Raji (cell line): ENCODE data around the gene SLC12A9.

ENCODE experiments used
- POLR2A ChIP-seq: IDR thresholded peaks from 2 replicates; pipeline ENCODE4 v1.6.1; 2011; ENCODE audit warnings: low read depth, low read length, control low read depth; ENCODE audit not compliant: insufficient read depth

SLC12A9 gene

DNA sequence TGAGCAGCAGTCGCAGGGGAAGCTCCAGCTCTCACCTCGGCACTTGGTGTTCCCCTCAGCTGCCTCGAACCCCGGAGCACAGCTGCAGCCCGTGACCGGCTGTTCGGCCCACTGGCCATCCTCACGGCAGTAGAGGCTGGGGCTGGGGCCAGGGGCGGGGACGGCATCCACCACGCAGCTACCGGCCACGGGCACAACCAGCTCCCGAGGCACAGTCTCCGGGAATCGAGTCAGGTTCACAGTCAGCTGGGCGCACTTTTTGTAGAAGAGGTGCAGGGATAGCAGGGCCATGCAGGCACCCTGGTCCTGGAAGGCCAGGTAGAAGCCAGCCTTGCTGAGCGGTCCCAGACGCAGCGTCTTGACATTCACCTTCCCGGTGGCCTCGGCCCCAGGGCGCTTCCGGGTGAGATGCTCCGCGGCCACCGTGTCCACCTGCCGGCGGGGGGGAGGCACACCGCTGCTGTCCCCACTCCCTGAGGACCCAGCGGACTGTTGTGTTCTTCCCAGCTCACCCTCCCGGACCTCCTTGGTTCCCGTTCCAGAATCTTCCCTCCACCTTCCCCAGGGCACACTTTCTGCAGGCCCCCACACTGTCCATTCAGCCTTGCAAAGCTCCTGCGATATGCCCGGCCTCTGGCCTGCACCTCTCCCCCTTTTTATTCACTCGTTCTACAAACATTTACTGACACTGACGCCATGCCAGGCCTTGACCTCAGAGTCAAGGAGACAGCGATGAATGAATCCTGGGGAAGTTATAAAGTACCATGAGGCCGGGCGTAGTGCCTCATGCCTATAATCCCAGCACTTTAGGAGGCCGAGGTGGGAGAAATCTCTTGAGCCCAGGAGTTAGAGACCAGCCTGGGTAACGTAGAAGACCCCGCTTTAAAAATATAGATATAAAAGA is 30.0 kb upstream of the SLC12A9 start:
- no peak for TF ChIP-seq POLR2A

- no peak for TF ChIP-seq POLR2A
Measured at GRCh38 chr7:100823140-100823525, 29.4 kb upstream of the SLC12A9 start.

GRCh38 chr7:100823534-100823933 is 29.0 kb upstream of the SLC12A9 start:
- no peak for TF ChIP-seq POLR2A

GRCh38 chr7:100824499-100825214 is 27.9 kb upstream of the SLC12A9 start:
- no peak for TF ChIP-seq POLR2A

DNA sequence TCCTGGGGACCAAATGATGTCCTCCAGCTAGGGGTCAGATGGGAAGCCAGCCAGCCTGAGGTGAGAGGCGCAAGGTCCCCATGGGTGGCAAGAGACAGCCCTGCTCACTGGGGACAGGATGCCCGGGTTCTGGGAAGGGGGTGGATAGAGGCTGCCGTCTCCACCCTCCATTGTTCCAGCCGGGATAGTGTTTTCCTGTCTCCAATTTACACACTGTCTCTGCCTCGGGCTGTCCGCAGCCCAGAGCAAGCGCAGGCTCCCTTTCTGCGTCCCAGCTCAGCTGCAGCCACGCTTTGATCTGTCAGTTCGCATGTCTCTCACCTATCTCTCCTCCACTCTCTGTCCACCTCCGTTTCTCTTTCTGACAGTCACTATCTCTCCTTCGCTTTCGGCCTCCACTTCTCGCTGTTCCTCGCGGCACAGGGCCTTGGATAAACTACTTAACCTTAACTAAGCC is 27.3 kb upstream of the SLC12A9 start:
- no peak for TF ChIP-seq POLR2A

DNA sequence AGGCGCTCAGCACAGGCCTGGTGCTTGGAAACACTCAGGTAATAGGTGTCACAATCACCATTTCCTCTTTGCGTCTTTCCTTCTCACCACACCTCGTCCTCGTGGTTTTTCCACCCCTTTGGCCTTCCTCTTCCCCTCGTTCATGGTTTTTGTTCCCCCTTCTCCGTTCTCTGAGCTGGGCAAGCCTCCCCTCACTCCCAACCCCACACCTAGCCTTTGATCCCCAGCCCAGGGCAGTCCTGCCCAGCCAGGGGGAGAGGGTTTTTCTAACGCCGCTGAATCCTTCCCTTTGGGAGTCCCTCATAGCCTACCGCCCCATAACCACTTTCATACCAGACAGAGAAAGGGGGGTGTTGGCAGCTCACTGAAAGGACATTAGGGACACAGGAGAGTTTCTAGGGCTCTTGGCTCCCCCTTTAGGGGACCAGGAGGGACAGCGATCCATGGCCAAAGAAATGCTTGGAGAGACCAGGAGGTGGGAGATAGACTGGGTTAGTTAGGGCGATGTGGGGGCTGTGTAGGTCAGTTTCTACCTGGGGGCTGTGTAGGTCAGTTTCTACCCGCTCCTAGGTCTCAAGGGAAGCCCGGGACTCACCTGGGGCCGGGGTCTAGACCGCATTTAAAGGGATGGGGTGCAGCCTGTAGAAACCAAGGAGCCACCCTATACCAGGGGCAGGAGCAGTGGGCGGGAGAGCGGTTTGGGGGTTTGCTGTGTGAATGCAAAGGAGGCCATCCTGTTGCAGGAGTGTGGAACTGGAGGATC is 26.6 kb upstream of the SLC12A9 start:
- no peak for TF ChIP-seq POLR2A

DNA sequence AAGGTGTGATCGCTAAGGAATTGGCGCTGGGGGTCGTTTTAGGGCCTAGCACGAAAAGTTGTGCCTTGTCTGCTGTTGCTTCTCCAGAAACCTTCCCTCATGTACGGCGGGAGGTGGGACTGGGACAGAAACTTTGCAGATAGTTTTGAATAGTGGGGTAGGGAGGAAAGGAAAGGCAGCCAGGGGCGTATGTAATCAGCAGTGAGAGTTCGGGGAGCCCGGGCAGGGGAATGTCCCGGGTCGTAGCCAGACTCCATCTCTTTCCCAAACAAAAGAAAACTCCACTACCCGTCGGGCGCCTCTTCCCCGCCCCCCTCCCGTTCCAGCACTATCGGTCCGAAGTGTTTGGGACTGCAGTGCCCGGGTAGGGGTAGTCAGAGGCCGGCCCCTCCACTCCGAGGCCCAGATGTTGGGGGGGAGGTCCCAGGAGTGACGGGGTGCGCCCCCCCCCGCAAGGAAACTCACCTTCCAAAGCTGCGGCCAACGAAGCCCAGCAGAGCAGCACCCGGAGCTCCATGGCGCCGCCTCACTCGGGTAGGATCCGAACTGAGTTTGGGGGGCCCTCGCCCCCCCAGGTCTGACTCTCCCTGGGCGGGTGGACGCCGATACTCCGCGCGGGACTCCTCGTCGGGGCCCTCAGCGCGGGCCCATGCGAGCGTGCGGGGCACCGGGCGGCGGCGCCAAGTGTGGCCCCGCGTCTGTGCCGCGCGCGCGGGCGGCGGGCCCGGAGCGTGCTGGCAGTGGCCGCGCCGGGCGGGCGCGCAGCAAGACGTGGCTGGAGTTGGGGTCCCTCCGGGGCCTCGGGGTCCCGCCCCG is 25.8 kb upstream of the SLC12A9 start:
- TF ChIP-seq POLR2A = no peak

GRCh38 chr7:100827330-100828226 is 24.9 kb upstream of the SLC12A9 start, which contains the start of gene EPHB4:
TSS of gene EPHB4 (minus strand) at chr7:100827523. CDS start at chr7:100827030, 493 bp downstream.
- no peak for TF ChIP-seq POLR2A

DNA sequence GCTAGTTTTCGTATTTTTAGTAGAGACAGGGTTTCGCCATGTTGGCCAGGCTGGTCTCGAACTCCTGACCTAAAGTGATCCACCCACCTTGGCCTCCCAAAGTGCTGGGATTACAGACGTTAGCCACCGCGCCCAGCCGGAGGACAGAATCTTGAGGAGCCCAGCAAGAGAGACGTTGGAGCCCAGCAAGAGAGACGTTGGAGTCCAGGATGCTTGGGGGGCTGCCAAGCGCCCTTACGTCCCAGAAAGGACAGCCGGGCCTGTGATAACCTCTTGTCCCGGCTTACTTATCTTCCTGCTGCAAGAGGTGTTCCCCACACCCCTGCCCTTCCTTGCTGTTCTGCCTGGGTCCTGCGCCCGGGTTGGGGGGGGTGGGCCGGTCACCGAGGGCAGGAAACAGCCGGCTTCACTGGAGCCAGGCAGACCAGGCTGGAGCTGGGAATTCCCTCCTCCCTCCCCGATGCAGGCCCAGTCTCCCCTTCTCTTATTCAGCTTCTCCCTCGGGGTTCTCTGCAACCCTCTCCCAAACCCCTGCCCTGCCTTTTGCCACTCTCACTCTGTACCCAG is 23.3 kb upstream of the SLC12A9 start:
- no peak for TF ChIP-seq POLR2A

DNA sequence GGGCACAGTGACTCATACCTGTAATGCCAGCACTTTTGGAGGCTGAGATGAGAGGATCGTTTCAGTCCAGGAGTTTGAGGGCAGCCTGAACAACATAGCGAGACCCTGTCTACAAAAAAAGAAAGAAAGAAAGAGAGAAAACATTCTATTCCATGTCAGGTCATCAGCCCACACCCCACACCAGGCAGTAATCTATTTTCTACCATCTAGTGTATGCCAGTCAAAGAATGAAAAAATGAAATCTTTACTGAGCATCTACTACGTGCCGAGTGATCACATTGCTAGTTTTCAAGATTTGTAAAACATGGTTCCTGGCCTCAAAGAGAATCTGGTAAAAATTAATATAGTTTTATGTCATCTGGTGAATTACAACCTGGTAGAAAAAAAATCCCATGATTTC is 22.1 kb upstream of the SLC12A9 start:
- no peak for TF ChIP-seq POLR2A

GRCh38 chr7:100832281-100832633 is 20.3 kb upstream of the SLC12A9 start:
- no peak for TF ChIP-seq POLR2A

DNA sequence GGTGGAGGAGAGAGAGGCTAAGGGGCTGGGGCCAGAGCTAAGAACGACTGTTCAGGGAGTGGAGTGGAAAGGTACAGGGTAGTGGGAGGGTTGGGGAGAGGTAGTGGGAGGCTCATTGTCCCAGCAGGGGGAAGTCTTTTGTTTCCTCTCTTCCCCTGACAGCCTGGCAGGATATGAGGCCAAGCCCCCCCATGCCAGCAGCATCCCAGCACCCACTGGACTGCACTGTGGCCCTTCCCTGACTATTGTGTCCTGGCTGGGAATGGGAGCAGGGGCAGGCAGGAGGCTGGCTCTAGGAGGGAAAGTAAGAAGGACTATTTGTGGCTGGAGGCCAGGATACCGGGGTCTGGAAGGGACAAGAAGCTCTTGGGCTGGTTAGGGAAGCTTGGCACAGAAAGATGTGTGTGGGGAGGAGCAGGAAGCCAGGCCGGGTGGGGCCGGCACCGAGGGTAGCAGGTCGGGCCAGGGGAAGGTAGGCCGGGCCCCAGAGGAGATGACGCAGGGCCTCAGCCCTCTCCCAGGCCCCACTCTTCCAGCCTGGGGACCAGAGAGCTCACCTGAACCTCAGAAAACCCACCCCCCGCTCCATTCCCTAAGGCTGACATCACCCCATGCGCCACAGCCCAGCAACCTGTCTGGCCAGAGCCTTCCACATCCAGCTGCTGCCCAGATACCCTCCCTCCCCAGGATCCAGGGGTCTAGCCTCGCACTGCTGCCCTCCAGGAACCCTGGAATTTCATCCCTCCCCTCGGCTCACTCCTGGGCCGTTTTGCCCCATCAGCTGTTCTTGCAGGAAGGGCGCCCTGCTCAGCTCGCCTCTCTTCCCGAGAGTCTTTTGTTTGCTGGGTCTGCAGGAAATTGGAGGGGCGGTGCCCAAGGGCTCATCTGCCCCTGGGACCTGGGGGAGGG is 16.4 kb upstream of the SLC12A9 start:
- TF ChIP-seq POLR2A = no peak
